ENCODE results near the gene NLRP9. TPM values are rescaled to one million over a fixed set of nuclear protein-coding genes. Genes with fewer than 3 reads are reported as not detected.
"Not testable (repeated sequence)": the region's sequence is repeated elsewhere in the genome, so short reads cannot be mapped to it uniquely, and the experiment has no call there.

The NLRP9 gene
- total and polyA plus RNA-seq, 2 donors (not counting 1 experiment from before 2014, with no cell fraction given) = not detected

GRCh38 chr19:55777528-55777927, 39.3 kb upstream of the NLRP9 start:
- Histone ChIP-seq H3K9ac (ENCODE audit: insufficient read depth, low read length) (no peak overlapping the region), H3K79me2 (ENCODE audit: control insufficient read depth, insufficient read depth, low read length) (no peaks in the 10 kb centered on the region), H3K4me2 (ENCODE audit: extremely low read depth, insufficient read depth, low read length) (no peak overlapping the region), H3K27ac (ENCODE audit: insufficient read depth, low read length) (no peak overlapping the region), H4K20me1 (ENCODE audit: control insufficient read depth, extremely low read depth, insufficient read depth, low read length) (no peaks in the 10 kb centered on the region), H2AFZ (ENCODE audit: low read length) (no peak overlapping the region), H3K36me3 (ENCODE audit: control insufficient read depth, insufficient read depth, low read length) (no peaks in the 10 kb centered on the region), H3K4me3 (replicated peaks in 1 of 4; ENCODE audit: control extremely low read depth in 1 of 4, insufficient read depth in 1 of 4, low read depth in 3 of 4, low read length in 4 of 4) (no peak overlapping the region), H3K4me1 (ENCODE audit: control insufficient read depth, extremely low read depth, insufficient read depth, low read length) (no peaks in the 10 kb centered on the region), H3K27me3 (ENCODE audit: control insufficient read depth, insufficient read depth, low read length) (no peaks in the 10 kb centered on the region), H3K9me3 (ENCODE audit: control insufficient read depth, insufficient read depth, low read depth, low read length) (no peaks in the 10 kb centered on the region)
- DNase-seq (ENCODE audit: low read depth in 2 of 2) = no peak
- no peak for TF ChIP-seq EZH2 (IDR thresholded peaks at IDR 0.05; ENCODE audit: low read length, missing control alignments)
- TF ChIP-seq, protein P1, sequence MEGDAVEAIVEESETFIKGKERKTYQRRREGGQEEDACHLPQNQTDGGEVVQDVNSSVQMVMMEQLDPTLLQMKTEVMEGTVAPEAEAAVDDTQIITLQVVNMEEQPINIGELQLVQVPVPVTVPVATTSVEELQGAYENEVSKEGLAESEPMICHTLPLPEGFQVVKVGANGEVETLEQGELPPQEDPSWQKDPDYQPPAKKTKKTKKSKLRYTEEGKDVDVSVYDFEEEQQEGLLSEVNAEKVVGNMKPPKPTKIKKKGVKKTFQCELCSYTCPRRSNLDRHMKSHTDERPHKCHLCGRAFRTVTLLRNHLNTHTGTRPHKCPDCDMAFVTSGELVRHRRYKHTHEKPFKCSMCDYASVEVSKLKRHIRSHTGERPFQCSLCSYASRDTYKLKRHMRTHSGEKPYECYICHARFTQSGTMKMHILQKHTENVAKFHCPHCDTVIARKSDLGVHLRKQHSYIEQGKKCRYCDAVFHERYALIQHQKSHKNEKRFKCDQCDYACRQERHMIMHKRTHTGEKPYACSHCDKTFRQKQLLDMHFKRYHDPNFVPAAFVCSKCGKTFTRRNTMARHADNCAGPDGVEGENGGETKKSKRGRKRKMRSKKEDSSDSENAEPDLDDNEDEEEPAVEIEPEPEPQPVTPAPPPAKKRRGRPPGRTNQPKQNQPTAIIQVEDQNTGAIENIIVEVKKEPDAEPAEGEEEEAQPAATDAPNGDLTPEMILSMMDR (conservative IDR thresholded peaks at IDR 0.05 in 1 of 2, IDR thresholded peaks at IDR 0.05 in 1 of 2; ENCODE audit: low read depth in 1 of 2, low read length in 2 of 2) = no peak

GRCh38 chr19:55769632-55770031, 31.4 kb upstream of the NLRP9 start:
- not testable (repeated sequence) for H3K4me3 ChIP-seq (replicated peaks in 1 of 4; ENCODE audit: control extremely low read depth in 1 of 4, insufficient read depth in 1 of 4, low read depth in 3 of 4, low read length in 4 of 4); H3K4me2 ChIP-seq (ENCODE audit: extremely low read depth, insufficient read depth, low read length); H3K9ac ChIP-seq (ENCODE audit: insufficient read depth, low read length); H4K20me1 ChIP-seq (ENCODE audit: control insufficient read depth, extremely low read depth, insufficient read depth, low read length); H3K79me2 ChIP-seq (ENCODE audit: control insufficient read depth, insufficient read depth, low read length); H3K36me3 ChIP-seq (ENCODE audit: control insufficient read depth, insufficient read depth, low read length); H3K27me3 ChIP-seq (ENCODE audit: control insufficient read depth, insufficient read depth, low read length); H2AFZ ChIP-seq (ENCODE audit: low read length); DNase-seq (ENCODE audit: low read depth in 2 of 2); H3K4me1 ChIP-seq (ENCODE audit: control insufficient read depth, extremely low read depth, insufficient read depth, low read length); H3K27ac ChIP-seq (ENCODE audit: insufficient read depth, low read length); H3K9me3 ChIP-seq (ENCODE audit: control insufficient read depth, insufficient read depth, low read depth, low read length)

- not testable (repeated sequence) for H3K9ac ChIP-seq (ENCODE audit: insufficient read depth, low read length); H3K4me3 ChIP-seq (replicated peaks in 1 of 4; ENCODE audit: control extremely low read depth in 1 of 4, insufficient read depth in 1 of 4, low read depth in 3 of 4, low read length in 4 of 4); H2AFZ ChIP-seq (ENCODE audit: low read length); DNase-seq (ENCODE audit: low read depth in 2 of 2); H3K27me3 ChIP-seq (ENCODE audit: control insufficient read depth, insufficient read depth, low read length); H3K27ac ChIP-seq (ENCODE audit: insufficient read depth, low read length); H4K20me1 ChIP-seq (ENCODE audit: control insufficient read depth, extremely low read depth, insufficient read depth, low read length); H3K4me1 ChIP-seq (ENCODE audit: control insufficient read depth, extremely low read depth, insufficient read depth, low read length); H3K4me2 ChIP-seq (ENCODE audit: extremely low read depth, insufficient read depth, low read length); H3K79me2 ChIP-seq (ENCODE audit: control insufficient read depth, insufficient read depth, low read length); H3K9me3 ChIP-seq (ENCODE audit: control insufficient read depth, insufficient read depth, low read depth, low read length); H3K36me3 ChIP-seq (ENCODE audit: control insufficient read depth, insufficient read depth, low read length)
Observed at GRCh38 chr19:55768818-55769217, 30.6 kb upstream of the NLRP9 start, which contains the start of gene RFPL4AL1. RFPL4AL1 (plus strand) TSS chr19:55769118; CDS start chr19:55771805, 2,687 bp downstream.

DNA sequence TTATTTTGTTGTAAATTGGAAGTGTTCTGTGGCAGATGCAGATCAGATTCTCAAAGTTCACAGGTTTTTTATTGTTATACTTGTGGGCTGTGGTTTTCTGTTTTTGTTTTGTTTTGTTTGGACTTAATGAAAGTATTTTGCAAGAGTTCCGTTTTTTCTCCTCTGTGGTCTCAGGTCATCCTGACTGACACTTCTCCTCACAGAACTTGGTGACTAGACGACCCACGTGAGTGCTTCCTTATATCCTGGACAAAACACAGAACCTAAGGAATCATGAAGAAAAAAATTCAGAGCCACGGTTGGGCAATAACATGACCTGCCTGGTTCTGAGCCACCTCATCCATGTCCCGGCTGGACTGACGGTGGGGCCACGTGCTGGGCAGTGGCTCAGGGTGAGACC, 28.3 kb upstream of the NLRP9 start:
- Histone ChIP-seq H3K27me3 (ENCODE audit: control insufficient read depth, insufficient read depth, low read length) (no peaks in the 10 kb centered on the region), H3K79me2 (ENCODE audit: control insufficient read depth, insufficient read depth, low read length) (no peaks in the 10 kb centered on the region), H2AFZ (ENCODE audit: low read length) (no peak overlapping the region), H3K4me2 (ENCODE audit: extremely low read depth, insufficient read depth, low read length) (no peak overlapping the region), H3K4me3 (replicated peaks in 1 of 4; ENCODE audit: control extremely low read depth in 1 of 4, insufficient read depth in 1 of 4, low read depth in 3 of 4, low read length in 4 of 4) (no peak overlapping the region), H3K4me1 (ENCODE audit: control insufficient read depth, extremely low read depth, insufficient read depth, low read length) (no peaks in the 10 kb centered on the region), H3K9ac (ENCODE audit: insufficient read depth, low read length) (no peak overlapping the region), H3K9me3 (ENCODE audit: control insufficient read depth, insufficient read depth, low read depth, low read length) (no peaks in the 10 kb centered on the region), H4K20me1 (ENCODE audit: control insufficient read depth, extremely low read depth, insufficient read depth, low read length) (no peaks in the 10 kb centered on the region), H3K27ac (ENCODE audit: insufficient read depth, low read length) (no peak overlapping the region), H3K36me3 (ENCODE audit: control insufficient read depth, insufficient read depth, low read length) (no peaks in the 10 kb centered on the region)
- no peak for TF ChIP-seq EZH2 (IDR thresholded peaks at IDR 0.05; ENCODE audit: low read length, missing control alignments)
- TF ChIP-seq, protein P1 (conservative IDR thresholded peaks at IDR 0.05 in 1 of 2, IDR thresholded peaks at IDR 0.05 in 1 of 2; ENCODE audit: low read depth in 1 of 2, low read length in 2 of 2) = no peak
- DNase-seq (ENCODE audit: low read depth in 2 of 2) = no peak

DNA sequence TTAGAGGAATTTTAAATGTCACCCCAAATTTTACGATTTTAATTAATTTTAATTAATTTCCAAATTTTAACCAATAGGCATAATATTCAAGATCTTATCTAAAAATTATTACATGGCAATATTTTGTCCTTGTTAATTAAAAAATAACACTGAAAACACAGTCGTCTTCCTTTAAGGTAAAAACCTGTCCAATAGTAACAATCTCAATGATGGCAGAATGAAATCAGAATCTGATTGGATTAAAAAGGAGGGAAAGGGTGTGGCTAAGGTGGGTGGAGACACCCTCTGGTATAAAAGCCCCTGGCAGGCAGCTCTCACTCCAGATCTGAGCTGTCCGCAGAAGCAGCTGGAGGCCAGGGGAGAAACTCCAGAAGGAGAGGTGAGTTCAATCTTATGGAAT, 20.6 kb upstream of the NLRP9 start, which contains the start of gene RFPL4A:
Gene RFPL4A (plus strand): TSS at position 301 of the 400 bp plus-strand sequence. CDS start 2,704 bp downstream, outside the sequence.
- H3K4me3 ChIP-seq (replicated peaks in 1 of 4; ENCODE audit: control extremely low read depth in 1 of 4, insufficient read depth in 1 of 4, low read depth in 3 of 4, low read length in 4 of 4); H3K79me2 ChIP-seq (ENCODE audit: control insufficient read depth, insufficient read depth, low read length); H3K9me3 ChIP-seq (ENCODE audit: control insufficient read depth, insufficient read depth, low read depth, low read length); H4K20me1 ChIP-seq (ENCODE audit: control insufficient read depth, extremely low read depth, insufficient read depth, low read length); H3K27me3 ChIP-seq (ENCODE audit: control insufficient read depth, insufficient read depth, low read length); H3K27ac ChIP-seq (ENCODE audit: insufficient read depth, low read length); H3K36me3 ChIP-seq (ENCODE audit: control insufficient read depth, insufficient read depth, low read length); H2AFZ ChIP-seq (ENCODE audit: low read length); H3K9ac ChIP-seq (ENCODE audit: insufficient read depth, low read length); H3K4me1 ChIP-seq (ENCODE audit: control insufficient read depth, extremely low read depth, insufficient read depth, low read length); DNase-seq (ENCODE audit: low read depth in 2 of 2); H3K4me2 ChIP-seq (ENCODE audit: extremely low read depth, insufficient read depth, low read length): not testable (repeated sequence)

Data from fibroblast of lung (primary cell).